GM08714 (cell line): Measurements from ENCODE around the gene CCN2.

ENCODE experiments used
- H3K4me3 ChIP-seq: fragments of 200-500 bp; sonication (Bioruptor generic); 2 replicates; pipeline ENCODE4 v1.5.1; 2014; ENCODE audit warnings: mild to moderate bottlenecking, low read length, inconsistent platforms
- ZNF274 ChIP-seq: IDR thresholded peaks from 2 replicates; pipeline ENCODE4 v1.6.1; 2012; ENCODE audit warnings: mild to moderate bottlenecking, low read depth, low read length

The CCN2 gene

GRCh38 chr6:131979515-131980337, 28.6 kb upstream of the CCN2 start:
- no peak overlapping the region for H3K4me3 ChIP-seq
- no peak for TF ChIP-seq ZNF274

GRCh38 chr6:131978522-131978921, 27.4 kb upstream of the CCN2 start:
- TF ChIP-seq ZNF274, result no peak
- no peak overlapping the region for H3K4me3 ChIP-seq

GRCh38 chr6:131976545-131977061, 25.4 kb upstream of the CCN2 start:
- no peak overlapping the region for H3K4me3 ChIP-seq
- TF ChIP-seq ZNF274, result no peak

DNA sequence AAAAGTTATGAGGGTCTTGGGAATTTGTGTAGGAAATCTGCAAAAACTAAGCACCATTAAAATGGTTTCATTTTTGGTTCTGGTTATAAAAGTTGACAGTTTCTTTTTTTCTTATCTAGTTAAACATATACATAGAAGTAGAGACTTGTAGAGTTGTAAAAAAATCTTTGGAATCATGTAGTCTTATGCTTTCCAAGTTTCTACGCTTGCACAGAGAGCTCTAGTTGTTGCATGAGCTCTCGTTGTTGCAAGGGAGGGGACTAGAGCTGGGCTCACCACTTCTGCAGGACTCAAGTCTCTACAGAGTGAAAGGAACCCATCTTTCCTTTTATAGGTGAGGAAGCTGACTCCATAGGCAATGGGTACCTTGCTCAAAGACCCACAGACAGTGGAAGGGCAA, 21.6 kb upstream of the CCN2 start:
- no peak overlapping the region for H3K4me3 ChIP-seq
- TF ChIP-seq ZNF274, result no peak

GRCh38 chr6:131970076-131970859, 19.1 kb upstream of the CCN2 start:
- no peak overlapping the region for H3K4me3 ChIP-seq

GRCh38 chr6:131968656-131969055, 17.5 kb upstream of the CCN2 start:
- H3K4me3 ChIP-seq, result no peak overlapping the region
- TF ChIP-seq ZNF274, result no peak

More at GRCh38 chr6:131970076-131970859, 19.1 kb upstream of the CCN2 start:
- no peak for TF ChIP-seq ZNF274

GRCh38 chr6:131967948-131968347, 16.8 kb upstream of the CCN2 start:
- H3K4me3 ChIP-seq, result no peak overlapping the region
- TF ChIP-seq ZNF274, result no peak

DNA sequence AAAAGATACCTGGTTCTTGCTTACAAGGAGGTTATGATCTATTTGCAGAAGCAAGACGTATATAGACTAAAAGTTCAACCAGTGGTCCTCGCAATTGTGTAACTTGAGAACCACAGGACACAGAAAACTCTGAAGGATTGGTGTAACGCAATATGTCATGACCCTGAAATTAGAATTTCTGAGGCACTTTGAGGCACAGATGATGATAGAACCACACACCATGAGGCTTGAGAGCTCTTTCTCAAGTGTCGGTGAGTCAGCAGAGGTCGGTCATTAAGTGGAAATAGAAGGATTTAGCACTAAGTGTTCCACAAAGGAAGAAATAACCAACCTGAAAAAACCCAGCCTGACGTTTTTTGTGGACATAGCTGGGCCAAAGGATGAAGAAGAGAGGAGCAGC, 15.3 kb upstream of the CCN2 start:
- no peak for TF ChIP-seq ZNF274
- no peak overlapping the region for H3K4me3 ChIP-seq

GRCh38 chr6:131963063-131963462, 11.9 kb upstream of the CCN2 start:
- TF ChIP-seq ZNF274, result no peak
- no peak overlapping the region for H3K4me3 ChIP-seq

GRCh38 chr6:131960371-131961133, 9.4 kb upstream of the CCN2 start:
- H3K4me3 ChIP-seq, result no peak overlapping the region
- TF ChIP-seq ZNF274, result no peak

GRCh38 chr6:131958542-131959470, 7.6 kb upstream of the CCN2 start:
- no peak for TF ChIP-seq ZNF274

DNA sequence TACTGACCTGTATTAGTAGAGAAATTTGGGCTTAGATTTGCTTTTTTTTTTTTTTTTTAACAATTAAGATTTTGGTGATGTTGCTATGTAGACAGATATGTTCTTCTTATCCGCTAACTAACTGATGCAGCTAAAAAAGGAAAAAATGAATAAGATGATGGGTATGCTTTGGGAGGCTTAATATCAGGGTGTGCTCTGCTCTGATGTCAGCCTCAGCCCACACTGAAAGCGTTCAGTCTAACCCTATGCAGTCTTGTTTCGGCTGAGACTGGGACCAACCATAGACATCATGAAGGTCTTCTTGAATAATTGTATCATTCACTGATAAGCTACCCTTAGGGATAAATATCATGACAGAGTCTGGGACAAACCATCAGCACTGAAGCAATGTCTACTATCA, 6.9 kb upstream of the CCN2 start:
- H3K4me3 ChIP-seq, result no peak overlapping the region
- TF ChIP-seq ZNF274, result no peak

More at GRCh38 chr6:131958542-131959470, 7.6 kb upstream of the CCN2 start:
- H3K4me3 ChIP-seq, result no peak overlapping the region

GRCh38 chr6:131955876-131956275, 4.7 kb upstream of the CCN2 start:
- TF ChIP-seq ZNF274, result no peak
- no peak overlapping the region for H3K4me3 ChIP-seq
